Stimulated activated CD8-positive, alpha-beta memory T cell treated with anti-CD3 and anti-CD28 coated beads, Interleukin-7, amount 100 ng/mL, for 24 hours (primary cell): ENCODE results near the gene TMTC1.

Source experiments
- DNase-seq: peaks from one replicate; pipeline ENCODE4 v3.0.0-alpha.2; 2020; ENCODE audit warnings: low read depth

Gene TMTC1

GRCh38 chr12:29739279-29739991 lies 44.3 kb downstream of the TMTC1 start:
- no peak for DNase-seq

DNA sequence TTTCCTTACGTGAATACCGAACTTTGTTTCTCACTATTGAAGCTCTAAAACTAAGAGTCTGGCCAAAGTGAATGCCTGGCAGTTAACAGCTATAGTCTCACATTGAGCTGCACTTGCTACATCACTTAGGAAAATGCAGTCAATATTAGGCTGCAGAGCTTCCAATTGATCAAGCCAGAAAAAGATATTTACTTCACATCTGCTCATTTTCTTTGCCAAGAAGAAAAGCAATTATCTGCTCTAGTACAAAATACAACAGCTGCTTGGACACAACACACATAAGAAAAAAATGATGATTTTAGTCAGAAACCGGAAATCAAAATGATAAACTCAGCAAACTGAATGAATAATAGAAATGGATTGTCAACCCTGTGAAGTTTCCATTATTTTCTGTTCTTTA lies 45.4 kb downstream of the TMTC1 start:
- no peak for DNase-seq

GRCh38 chr12:29737644-29738043 lies 46.1 kb downstream of the TMTC1 start:
- DNase-seq, result no peak

- no peak for DNase-seq
Measured at GRCh38 chr12:29735604-29736003, 48.1 kb downstream of the TMTC1 start.

DNA sequence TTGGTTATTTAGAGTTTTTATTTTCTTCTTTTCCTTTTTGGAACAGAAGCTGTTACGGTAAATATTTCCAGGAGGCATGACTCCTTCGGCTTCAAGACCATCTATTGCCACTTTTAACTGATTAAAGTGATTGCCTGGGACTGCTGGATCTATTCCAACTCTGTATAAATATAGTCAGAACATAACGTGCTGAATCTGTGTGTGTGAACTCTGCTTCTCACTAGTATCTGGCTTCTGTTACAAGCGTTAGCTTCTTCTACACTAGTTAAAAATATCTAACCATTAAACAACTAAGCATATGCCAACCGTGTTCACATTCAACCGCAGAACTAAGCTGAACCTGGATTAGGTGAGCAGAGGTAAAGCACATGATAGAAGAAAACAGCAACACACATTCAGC lies 49.0 kb downstream of the TMTC1 start:
- DNase-seq, result no peak

- no peak for DNase-seq
Measured at GRCh38 chr12:29734305-29734704, 49.4 kb downstream of the TMTC1 start.

DNA sequence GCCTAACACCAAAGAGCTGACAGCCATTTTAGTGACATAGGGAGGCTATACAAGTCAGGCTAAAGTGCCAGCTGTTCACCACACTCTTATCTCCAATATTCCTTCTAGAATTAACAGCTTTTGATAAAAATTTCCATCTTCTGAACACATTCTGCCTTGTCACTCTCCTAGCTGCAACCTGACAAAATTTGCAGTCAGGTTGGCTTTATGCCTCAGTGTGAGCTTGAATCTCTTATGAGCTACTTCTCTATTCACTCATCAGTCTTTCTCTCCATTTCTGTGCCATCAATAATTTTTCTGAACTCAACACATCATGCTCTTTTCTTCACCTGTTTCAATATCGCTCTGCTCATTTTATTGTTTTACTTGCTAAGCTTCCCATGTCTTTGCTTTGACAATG lies 50.2 kb downstream of the TMTC1 start:
- no peak for DNase-seq

DNA sequence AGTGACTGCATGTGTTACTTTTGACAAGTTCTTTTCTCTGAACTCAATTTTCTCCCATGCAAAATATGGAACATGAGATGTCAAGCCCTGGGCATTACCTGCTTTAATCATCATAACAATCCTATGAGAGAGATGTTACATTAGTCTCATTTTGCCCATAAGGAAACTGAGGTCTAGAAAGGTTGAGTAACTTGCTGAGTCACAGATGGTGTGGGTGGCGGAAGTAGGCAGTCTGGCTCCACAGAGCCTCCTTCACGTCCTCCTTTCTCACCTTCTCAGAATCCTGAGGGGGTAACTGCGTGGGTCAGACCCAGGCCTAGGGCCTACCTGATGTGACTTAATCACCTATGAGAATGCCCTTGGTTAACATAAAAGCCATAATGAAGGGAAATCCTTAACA lies 50.7 kb downstream of the TMTC1 start:
- no peak for DNase-seq

DNA sequence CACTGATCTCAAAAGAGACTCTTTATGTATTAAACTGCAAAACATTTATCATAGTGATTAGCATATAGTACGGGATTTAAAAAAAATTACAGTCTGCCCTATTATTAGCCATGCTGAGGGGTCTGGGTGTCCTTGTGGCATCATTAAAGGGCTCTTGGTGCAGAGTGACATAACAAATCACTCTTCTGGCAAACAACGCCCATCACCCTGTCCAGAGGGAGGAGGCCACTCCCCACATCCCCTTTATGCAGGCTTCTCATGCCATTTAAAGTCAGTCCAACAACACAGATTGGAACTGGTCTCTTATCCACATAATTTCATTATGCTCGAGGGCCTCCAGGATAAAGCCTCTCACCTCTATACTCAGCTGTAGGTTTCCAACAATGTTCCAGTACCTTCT lies 51.1 kb downstream of the TMTC1 start:
- no peak for DNase-seq

- no peak for DNase-seq
Measured at GRCh38 chr12:29732191-29732590, 51.6 kb downstream of the TMTC1 start.

DNA sequence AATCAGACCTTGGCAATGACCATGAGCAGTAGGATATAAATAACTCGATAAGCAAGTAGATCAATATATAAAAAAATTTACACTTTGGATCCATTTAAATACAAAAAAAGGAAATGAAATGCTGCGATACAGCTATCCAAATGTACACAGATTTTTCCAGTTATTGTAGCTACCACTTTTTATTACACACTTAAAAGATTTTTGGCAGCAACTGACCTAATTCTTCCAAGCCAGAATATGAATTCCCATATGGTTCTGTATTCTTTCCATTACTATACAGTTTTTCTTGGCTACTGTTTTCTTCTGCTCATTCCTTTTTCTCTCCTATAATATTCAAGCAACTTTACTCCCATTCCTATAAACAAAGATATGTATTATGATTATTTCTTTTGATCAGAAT lies 52.2 kb downstream of the TMTC1 start:
- DNase-seq, result no peak

- DNase-seq, result no peak
Measured at GRCh38 chr12:29730481-29730880, 53.3 kb downstream of the TMTC1 start.

DNA sequence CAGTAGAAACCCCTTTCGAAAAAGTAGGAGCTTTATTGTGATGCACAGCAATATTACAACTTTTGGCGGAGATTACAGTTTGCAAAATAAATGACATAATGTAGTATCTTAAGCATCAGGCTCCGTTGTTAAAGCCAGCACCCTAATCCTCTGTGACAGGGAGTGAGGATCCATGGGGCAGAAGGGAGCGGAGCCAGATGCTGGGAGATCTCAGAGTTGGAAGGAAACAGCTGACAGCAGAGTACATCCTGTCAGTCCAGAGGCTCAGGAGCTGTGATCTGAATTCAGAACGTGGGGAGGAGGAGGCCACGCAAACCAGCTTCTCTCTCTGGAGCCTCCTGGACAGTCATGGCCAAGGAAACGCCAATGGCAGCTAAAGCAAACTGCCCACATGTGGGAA lies 55.7 kb downstream of the TMTC1 start:
- no peak for DNase-seq

- DNase-seq, result no peak
Measured at GRCh38 chr12:29726741-29727348, 56.9 kb downstream of the TMTC1 start.

DNA sequence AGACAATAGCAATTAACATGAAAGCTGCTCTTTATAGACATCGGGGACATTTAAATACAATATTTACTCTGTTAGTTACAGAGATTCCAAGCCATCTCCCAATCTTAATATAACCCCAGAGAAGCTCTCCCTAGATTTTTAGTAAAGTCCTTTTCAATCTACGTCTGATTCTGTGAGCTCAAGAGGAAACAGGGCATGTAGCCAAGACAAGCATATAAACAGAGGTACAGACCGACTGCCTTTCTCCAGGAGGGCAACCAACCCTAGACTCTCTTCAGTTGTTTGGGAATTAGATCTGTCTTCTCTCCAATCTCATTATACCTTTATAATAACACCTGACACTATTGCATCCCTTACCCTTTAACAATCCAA lies 57.4 kb downstream of the TMTC1 start:
- no peak for DNase-seq

DNA sequence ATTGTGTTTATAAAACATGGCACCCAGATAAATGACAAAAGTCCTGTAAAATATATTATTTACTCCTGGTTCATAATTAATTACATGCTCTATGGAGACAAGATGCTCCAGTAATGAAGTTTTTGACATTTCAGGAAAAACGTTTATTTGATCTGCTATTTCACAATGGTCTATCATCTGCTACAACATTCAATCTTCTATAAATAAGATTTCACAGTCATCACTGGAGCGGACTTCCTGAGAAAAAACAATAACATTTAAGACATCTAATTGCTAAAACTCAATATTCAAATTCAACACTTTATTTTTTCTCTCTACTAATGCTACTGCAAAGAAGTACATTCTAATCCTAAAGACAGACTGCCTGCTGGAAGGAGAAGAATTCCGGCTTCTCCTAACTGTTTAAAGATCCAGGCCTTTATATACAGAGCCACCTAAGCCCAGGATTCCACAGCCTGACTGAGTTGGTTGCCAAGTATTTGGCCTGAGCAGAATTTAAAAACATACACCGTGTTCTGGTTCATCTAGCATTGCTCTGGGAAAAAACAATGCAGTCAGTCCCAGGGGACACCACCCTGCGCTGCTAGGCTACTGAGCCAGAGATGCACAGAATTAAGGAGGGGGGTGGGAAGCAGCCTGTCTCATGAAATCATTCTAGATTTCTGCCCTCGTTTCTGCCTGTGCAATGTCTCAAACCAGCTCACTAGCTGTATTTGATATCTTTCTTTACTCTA lies 58.0 kb downstream of the TMTC1 start:
- DNase-seq, result no peak

- no peak for DNase-seq
Measured at GRCh38 chr12:29722164-29722563, 61.6 kb downstream of the TMTC1 start.

- no peak for DNase-seq
Measured at GRCh38 chr12:29719381-29719780, 64.4 kb downstream of the TMTC1 start.

DNA sequence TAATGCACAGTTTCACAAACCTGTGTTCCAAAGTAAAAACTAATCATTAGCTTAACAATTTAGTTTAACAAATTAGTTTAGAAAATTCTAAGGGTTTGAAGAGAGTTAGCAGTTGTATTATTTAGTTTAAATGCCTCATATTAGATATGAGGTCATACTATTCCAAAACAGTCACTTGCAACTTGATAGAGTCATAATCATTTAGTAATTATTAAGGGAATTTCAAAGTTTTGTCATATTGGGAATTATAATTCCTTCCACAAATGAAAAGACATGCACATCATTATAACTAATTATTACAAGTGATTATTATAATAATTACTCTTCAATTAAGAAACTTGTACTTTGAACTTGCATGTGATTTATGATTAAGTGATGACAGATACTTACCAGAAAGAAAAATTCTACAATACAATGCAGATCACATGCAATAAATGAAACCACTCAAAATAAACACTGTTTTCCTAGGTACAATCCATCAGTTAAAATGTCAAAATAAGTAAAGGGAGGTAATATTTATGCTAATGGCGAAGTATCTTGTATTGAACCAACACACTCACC lies 66.1 kb downstream of the TMTC1 start:
- DNase-seq, result no peak

GRCh38 chr12:29714966-29715365 lies 68.8 kb downstream of the TMTC1 start:
- DNase-seq, result no peak

DNA sequence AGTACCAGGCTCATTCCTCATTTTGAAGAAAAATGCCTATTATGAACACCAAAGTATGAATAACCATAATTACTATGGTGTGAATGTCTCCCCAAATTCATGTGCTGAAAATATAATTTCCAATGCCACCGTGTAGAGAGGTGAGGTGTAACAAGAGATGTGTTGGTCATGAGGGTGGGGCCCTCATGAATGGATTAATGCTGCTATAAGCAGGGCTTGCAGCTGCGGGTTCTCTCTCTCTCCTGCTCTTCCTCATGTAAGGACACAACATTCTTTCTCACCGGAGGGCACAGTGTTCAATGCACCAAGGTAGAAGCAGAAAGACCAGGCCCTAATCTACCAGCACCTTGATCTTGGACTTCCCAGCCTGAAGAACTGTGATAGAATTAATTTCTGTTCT lies 70.0 kb downstream of the TMTC1 start:
- DNase-seq, result no peak

DNA sequence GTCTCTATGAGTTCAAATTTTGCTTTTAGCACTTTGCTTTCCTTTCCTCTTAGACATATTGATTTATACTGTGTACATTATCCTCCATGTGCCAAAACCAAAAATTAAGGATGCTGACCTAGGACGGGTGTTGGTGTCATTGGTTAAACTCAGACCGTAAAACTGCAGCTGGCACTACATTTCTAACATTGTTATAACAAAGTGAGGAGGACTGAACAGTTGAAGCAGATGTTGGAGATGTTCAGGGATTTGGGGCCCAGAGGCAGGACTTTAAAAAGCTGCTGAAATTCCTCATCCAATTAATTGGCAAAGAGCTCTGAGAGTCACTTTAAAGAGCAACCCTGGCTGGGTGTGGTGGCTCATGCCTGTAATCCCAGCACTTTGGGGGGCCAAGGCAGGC lies 72.4 kb downstream of the TMTC1 start:
- no peak for DNase-seq

- no peak for DNase-seq
Measured at GRCh38 chr12:29710104-29710503, 73.6 kb downstream of the TMTC1 start.
